Kidney tubule cell (primary cell): Measurements from ENCODE around the gene CRYBG2.
"Not testable (repeated sequence)": the region's sequence is repeated elsewhere in the genome, so short reads cannot be mapped to it uniquely, and the experiment has no call there.

Experiments used
- DNase-seq: peaks from one replicate; pipeline ENCODE4 v3.0.0-alpha.2; 2018; ENCODE audit warnings: low spot score

Gene CRYBG2

DNA sequence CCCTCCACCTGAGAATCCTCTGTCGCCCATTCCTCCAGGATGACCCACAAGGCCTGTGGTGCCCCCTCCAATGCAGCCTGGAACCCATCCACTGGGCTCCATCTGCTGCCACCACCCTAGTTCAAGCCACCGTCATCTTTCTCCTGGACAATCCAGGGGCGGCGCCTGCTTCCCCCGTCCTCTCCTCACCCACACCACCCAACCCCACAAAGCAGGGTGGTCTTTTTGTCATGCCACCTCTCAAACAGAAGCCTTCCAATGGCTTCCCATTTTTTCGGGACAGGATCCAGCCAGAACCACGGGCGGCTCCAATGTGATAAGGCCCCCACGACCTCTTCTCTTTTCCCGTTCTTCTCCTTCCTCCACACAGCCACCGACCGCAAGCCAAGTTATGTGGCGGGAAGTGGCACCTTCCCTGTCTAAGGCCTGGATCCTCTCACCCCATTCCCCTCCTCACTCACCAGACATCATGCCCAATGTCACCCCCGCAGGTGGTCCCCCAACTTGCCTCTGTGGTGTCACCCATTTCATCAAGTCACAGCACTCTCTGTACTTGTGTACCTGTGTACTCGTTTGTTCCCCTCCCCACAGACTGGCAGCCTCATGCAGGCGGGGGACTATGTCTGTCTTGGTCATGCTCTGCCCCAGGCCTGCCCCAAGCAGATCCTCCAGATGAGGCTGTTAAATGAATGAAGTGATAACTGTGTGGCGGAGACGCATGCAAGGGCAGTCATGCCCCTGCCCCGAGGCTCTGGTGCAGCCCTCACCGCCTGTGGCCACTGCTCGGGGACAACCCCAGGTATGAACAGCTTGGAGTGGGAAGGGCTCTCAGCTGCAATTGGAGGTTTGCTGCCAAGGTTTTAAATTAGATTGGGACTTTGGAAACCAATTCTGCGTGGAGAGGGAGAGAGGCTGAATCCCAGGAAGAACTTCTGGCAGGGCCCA, 58.5 kb downstream of the CRYBG2 start:
- no peak for DNase-seq

DNA sequence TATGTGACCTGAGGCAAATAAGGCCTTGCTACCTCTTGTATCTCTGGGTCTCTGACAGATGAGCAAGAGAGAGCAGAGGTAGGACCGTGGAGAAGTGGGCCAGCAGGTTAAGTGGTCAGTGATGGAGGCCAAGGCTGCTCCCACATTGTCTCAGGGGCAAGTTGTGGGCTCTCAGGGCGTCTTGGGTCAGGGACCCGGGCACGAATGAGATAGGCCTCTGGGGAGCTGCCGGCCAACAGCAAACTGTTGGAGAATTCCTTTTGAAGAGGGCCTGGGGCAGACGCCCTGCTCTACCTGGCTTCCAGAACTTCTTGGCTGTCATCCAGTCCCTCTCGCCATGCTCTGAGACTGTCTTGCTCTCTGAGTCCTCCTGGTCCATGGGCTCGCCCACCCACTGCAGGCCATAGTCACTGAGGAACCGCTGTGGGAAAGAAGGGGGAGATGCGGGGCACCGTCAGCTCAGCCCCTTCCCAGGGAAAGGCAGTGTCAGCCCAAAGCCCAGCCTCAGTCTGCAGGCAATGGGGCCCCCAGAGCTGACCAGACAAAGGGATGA, 59.9 kb downstream of the CRYBG2 start:
- no peak for DNase-seq

DNA sequence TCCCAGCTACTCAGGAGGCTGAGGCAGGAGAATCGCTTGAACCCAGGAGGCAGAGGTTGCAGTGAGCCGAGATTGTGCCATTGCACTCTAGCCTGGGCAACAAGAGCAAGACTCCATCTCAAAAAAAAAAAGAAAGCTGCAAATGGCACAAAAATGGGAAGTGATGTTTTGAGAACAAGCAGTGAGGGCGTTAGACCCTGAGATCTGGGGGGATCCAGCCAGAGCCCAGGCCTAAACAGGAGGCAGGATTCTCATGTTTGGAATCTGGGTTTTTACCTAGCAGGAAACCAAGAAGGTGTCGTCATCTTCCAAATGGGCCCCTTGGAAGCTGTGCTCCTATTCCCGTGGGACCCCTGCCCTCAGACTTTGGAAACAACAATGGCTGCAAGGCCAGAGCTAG, 61.2 kb downstream of the CRYBG2 start:
- DNase-seq: not testable (repeated sequence)

DNA sequence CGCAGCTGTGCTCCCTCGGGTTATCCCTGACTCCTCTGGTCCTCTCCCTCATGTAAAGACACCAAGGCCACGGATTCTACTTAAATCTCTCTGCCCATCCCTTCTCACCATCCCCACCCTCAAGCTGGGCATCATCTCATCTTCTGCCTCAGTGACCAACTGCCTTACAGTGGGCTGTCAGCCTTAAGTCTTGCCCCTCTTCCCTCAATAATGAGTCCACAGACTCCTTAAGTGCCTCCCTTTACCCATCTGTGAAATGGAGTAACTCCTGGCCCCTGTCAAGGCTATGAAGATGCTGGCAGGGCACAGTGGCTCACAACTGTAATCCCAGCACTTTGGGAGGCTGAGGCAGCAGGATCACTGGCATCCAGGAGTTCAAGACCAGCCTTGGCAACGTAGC, 62.0 kb downstream of the CRYBG2 start:
- DNase-seq: no peak

DNA sequence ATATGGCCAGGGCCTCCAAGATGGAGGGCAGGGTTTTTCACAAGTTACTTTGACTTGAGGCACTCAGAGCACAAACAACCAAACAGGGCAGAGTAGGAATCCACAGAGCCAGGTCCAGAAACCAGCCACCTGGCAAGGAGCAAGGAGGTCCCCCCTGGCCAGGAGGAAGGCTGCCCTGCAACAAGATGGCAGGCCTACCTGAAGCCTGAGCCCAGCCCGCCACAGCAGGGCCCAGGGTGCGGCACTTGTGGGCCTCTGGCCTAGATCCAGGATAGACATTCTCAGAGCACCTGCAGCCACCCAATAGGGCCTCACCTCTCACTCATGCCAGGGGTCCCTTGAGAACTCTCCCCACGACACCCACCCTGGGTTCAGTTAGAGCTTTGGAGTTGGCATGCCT, 62.5 kb downstream of the CRYBG2 start:
- DNase-seq: no peak

DNA sequence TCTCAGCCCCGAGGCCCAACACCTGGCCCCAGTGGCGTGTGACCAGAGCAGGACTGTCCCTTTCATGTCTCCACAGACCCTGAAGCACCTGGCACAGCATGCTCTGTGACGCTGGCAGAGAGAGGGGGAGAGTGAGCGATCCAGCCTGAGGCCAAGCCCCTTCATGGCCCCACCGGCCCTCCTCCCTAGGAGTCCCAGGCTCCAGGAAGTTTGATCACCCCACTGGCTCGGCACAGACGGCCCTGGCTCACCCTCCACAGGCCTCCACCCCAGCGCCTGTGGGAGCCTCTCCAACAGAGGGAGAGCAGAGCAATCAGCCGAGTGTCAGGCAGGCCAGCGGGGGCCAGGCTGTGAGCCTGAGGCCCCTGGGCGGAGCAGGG, 63.1 kb downstream of the CRYBG2 start:
- no peak for DNase-seq

DNA sequence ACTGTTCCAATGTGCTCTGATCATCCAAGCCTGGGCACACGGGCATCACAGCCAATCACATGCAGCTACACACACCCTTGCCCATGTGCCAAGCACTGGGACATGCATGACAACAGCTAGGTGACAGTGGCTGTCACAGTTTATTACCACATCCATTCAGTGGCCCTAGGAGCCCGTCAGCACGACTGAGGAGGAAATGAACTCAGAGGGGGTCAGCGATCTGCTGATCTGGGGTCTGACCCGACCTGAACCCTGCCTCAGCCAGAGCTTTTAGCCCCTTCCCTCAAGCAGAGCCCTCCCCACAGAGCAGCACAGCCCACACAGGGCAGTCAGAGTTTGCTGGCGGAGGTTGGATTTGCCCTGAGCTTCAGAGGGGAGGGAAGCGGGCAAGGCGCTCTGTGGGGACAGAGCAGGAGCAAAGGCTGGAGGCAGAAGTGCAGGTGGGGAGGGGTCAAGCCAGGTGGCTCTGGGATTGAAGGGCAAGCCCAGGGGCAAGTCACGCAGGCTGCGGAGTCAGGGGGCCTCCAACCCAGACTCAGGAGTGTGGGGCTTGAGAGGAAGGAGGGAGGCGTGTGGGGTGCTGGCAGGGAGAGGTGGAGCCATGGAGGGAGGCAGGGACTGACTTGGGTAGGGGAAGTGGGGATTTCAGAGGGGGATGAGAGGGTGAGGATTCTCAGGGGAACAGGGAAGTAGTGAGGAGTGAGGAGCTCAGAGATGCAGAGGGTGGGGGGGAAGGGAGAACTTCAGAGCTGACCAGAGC, 63.6 kb downstream of the CRYBG2 start:
- no peak for DNase-seq

DNA sequence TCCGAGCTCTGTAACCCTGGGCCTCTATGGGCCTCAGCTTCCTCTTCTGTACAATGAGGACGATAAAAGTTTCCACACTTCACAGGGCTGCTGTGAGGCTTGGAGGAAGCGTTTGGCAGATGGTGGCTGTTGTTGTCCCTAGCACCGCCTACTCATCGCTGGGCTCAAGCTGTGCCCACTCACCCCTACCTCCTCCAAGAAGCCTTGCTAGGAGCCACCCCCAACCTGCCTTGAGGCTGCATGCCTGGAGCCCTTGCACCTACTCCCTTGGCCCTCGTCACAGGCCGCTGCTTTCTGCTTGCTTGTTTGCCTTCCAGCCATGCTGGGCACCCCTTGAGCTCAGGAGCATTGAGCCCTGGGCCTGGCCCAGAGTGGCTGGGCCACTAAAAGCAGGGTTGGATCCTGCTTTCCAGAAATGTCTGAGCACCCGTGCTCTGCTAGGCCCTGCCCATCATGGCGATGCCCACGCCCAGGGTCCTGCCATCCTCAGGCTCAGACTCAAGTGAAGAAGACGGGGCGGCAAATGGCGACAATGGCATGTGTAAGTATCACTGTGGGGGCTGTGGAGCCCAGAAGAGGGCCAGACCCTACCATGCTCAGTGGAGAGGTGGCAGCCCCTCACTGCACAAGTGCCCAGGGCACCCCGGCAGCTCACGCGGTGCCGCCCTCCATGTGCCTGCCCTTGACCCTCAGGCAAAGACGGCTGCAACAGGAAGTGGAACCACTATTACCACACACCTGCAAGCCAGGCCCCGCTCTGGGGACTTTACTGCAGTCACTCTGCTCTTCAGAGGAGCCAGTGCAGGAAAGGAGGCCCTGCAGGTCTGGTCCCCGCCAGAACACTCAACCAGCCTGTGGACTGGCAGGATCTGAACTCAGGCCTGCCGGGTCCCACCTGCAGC, 64.5 kb downstream of the CRYBG2 start:
- peak; percentile 63 for DNase-seq

DNA sequence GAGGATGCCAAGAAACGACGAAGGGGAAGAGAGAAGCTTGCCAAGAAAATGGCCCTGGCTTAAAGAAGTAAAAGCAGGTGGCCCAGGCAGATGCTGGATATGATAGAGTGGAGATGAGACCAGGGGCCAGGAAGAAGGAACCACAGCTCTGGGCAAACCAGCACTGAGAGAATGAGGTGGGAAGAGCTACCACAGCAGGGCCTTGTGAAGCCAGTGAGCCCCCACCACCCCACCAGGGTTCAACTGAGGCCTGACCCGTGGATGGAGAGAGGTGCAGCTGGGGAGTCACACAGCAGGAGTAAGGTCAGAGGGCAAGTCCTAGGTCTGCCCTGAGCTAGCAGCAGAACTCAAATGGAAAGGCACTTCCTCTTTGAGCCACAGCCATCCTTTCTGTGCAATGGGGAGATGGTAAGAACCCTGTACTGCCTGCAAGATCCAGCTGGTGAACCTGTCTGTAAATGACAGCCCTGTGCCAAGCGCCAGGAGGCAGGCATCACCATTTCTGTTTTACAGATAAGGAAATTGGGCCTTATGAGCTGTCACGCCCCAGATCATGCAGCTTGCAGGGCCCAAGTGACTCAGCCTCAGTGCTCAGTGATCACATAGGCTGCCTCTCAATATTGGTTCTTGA, 65.5 kb downstream of the CRYBG2 start:
- DNase-seq: peak; percentile 63

DNA sequence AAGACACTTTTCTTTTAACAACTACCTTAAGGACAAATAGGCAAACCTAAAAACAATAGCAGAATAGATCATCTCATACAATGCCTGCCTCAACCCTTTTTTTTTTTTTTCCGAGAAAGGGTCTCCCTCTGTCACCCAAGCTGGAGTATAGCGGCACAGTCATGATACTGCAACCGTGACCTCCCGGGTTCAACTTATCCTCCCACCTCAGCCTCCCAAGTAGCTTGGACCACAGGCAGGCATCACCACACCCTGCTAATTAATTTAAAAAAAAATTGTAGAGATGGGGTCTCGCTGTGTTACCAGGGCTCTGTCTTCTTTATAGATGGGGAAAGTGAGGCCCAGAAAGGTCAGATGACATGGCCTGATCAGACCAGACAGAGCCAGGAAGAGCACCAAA, 66.1 kb downstream of the CRYBG2 start:
- no peak for DNase-seq

DNA sequence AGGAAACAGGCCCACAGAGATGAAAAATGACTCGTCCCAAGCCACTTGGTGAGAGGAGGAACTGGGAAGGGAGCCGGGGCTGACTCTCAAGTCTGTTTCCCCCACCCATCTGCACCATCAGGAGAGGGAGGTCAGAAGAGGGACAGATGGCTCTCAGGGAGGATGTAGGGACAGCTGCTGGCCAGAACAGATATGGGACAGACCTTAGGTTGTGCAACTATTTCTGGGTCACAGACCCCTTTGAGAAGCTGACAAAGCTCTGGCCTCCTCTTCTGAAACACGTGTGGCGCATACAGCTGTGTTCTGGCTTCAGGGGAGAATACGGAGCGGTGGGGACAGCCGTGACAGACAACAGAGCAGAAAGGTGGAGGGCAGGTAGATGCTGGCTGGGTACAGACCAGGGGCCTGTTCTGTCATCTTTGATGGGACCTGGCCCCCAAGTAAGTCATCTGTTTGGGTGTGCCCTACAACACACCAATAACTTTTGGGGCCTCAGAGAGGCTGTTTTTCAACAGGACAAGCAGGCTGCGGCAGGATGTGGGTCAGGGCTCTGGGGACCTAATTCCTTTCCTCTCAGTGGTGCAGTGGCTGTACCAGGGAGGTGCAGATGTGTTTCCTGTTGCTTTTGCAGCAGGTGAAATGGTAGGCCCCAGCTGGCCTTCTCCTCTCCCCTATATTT, 66.8 kb downstream of the CRYBG2 start:
- DNase-seq: peak; percentile 74

DNA sequence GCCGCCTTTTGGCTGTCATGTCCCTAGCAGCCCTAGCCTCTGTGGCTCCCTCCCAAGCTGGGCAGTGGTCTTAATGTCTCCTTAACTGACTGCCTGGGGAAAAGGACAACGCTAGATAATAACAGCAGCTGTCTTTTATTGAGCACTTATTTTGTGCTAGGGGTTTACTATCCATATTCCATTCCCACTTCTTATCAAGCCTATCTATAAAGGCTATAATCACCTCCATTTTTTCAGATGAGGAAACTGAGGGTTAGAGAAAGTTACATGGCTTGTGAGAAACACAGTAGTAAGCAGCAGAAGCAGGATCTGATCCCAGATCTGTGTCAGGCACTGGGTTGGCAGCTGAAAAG, 67.9 kb downstream of the CRYBG2 start:
- DNase-seq: no peak

DNA sequence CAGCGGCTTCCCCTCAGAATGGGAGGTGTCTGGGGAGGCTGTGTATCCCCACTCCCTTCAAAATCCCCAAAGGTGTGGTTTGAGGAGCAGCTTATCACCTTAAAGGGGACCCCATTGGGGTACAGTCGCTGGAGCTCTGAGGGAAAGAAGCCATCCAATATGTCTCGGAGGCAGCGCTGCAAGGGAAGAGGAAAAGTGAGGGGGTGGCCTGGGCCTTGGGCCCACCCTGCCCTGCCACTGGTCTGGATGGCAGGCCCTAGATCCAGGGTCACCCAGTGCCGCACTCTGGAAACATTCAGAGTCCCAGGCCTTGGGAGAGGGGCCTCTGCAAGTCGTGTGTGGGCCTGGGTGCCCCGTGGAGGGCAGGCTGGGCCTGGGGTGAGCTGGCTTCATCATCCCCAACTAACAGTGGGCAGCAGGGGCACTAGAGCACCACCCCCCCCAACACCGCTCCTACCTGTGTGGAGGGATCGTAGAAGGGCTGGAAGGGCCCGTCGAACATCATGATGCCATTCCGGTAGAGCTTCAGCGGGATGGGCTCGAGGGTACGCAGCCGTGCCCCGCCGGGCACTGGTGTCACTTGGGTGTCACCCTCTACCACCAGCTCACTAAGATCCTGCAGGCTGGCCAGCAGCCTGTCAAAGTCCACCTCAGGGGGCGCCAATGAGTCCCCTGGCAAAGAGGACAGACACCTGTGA, 68.4 kb downstream of the CRYBG2 start:
- no peak for DNase-seq

DNA sequence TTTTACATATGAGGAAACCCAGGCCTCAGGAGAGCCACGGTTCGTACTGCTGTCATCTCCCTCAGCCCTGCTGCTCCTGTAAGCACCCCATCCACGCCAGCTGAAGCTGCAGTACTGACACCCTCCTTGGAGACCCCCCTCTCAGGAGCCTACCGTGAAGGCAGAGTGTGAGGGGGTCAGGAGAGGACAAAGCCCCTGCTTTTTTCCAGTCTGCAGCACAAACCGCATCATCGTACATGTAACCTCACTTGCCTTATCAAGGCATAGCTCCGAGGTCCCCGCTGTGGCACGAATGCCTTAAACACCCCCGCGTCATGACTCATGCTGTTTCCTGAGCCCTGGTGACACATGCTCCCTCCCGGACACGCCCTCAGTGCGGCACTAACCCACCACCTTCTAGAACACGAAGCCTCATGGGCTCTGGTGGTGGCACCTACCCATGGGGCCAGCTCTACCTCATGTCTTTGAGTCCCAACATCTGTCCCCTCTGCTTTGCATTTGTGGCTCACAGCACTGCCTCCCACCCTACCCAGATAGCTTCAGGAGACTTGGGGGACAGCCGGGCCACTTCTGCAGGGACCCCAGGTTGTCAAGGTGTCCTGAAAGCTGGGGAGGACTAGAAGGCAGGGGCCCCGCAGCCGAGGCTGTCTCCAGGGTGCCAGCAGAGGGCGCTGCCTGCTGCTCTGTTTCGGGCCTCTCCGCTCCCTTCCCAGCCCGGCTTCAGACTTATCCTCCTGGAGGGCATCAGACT, 69.2 kb downstream of the CRYBG2 start:
- peak; percentile 83 for DNase-seq

DNA sequence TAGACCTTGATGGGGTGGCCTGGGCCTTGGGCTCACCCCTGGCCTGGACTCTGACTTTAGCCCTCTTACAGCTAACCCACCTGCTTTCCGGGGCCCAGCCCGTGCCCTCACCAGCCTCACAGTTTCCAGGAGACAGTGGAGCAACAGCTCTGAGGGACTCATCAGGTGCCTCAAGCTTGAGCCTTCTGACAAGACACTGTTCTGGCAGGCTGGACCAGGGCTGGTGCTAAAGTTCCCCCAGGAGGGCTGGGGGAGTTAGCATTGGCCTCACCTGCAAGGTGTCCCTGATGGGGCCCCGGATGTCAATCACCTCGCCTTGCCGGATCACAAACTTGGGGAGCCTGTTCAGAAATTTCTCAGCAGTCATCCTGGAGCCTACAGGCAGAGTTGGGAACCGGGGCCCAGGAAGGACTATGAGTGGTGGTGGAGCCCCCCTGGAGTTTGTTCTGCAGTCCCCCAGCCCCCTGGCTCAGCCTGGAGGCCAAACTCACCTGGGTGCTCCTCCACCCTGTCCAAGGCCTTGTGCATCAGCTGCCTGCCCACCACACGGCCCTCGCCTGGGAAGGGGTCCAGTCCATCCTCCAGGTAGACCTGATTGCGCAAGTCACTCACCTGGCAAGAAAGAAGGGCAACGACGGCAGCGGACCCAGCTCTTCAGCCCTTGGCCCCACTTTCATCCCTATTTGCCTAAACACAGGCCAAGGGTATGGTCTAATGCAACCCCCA, 69.9 kb downstream of the CRYBG2 start:
- DNase-seq: no peak

DNA sequence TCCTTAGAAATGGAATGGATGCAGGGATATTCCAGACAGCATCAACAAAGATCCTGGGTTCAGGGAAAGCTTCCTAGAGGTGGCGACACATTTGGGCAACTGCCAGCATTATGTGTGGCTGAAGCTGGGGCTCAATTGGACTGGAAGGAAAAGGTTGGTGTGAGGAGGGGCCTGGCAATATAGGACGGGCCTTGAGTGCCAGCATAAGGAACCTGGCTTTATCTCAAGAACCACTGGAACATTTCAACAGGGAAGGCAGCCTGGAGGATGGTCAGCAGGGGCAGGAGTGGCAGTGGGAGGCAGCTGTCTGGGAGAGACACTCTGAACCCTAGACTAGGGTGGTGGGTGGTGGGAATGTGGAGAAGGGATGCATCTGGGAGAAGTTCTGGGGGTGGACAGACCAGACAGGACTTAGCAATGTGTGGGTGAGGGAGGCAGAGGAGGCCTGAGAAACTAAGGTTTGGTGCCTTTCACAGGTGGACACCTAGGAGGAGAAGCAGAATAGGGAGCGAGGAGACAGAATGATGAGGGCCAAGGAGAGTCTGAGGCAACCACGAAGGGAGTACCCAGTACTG, 70.6 kb downstream of the CRYBG2 start:
- no peak for DNase-seq

DNA sequence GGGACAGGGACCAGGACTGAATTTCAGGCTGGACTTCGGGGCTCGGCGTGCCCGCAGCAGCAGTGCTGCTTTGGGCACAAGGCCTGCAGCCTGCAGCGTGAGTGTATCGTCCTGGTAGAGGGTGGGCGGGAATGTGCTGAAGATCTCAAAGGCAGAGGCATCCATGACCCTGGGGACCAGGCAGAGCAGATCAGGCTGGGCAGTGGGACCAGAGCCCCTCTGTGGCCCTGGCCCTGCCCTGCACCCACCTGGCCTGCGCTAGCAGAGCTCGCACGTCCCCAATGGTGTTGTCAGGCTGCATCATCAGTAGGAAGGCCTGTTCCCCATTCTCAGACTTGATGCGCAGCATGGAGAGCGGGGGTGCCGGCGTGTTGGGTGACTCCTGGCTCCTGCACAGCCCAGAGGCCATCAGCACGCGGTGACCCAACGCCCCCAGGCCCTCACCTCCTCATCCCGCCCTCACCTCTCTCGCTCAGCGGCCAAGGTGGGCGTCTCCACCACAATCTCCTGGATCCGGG, 71.5 kb downstream of the CRYBG2 start:
- DNase-seq: no peak

DNA sequence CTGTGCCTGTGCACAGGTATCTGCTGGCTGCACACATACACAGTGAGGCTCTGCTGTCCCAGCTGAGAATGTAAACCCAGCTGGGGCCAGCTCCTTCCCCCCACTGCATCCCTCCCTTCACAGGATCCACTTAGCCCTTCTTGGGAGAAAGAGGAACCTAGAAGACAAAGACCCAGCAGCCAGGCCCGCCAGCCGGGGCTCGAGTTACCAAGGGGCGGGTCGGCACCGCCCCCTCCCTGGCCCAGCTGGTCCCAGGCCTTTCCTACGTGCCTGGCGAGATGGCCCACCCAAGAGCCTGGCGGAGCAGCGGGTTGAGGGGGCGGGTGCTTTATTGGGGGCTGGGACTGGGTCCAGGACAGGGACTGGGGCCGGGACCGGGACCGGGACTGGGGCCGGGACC, 72.0 kb downstream of the CRYBG2 start:
- DNase-seq: no peak
